IPS-15b (cell line): ENCODE results near the gene SH3RF1.

ENCODE experiments used
- H3K27me3 ChIP-seq: one replicate; pipeline ENCODE4 v1.6.1; 2013; ENCODE audit warnings: low read length; ENCODE audit not compliant: control insufficient read depth, insufficient read depth
- H3K36me3 ChIP-seq: one replicate; pipeline ENCODE4 v1.6.1; 2013; ENCODE audit warnings: low read length; ENCODE audit not compliant: control insufficient read depth, insufficient read depth
- H3K4me1 ChIP-seq: one replicate; pipeline ENCODE4 v1.6.1; 2013; ENCODE audit warnings: mild to moderate bottlenecking, low read length; ENCODE audit not compliant: control insufficient read depth, insufficient read depth
- H3K4me3 ChIP-seq: one replicate; pipeline ENCODE4 v1.5.1; 2013; ENCODE audit warnings: low read depth, low read length
- H3K9ac ChIP-seq: one replicate; pipeline ENCODE4 v1.6.1; 2013; ENCODE audit warnings: low read depth, mild to moderate bottlenecking, low read length
- H3K9me3 ChIP-seq: one replicate; pipeline ENCODE4 v1.6.1; 2013; ENCODE audit warnings: mild to moderate bottlenecking, low read length; ENCODE audit not compliant: control insufficient read depth, insufficient read depth

The SH3RF1 gene

DNA sequence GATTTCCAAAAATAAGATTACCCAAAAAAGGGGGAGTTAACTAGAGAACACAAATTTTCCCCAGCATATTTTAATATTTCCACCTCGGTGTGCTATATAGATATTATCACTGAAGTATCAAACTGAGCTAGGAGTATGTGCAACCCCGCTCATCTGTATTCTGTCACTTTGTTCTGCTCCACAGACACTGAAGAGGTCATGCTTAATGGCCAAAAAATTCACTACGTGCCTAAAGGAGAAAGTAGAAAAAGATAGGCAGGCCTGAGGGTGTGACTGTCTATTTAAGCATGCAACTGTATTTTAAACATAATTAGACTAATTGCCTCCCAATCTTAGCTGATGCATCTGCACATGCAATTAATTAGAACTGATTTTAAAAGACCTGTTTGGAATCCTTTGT lies 24.5 kb downstream of the SH3RF1 start:
- Histone ChIP-seq H3K4me1 (peaks cover 24% of the 10 kb centered on the region), H3K9ac (no peak overlapping the region), H3K27me3 (no peaks in the 10 kb centered on the region), H3K9me3 (no peaks in the 10 kb centered on the region), H3K4me3 (no peak overlapping the region), H3K36me3 (no peaks in the 10 kb centered on the region)

DNA sequence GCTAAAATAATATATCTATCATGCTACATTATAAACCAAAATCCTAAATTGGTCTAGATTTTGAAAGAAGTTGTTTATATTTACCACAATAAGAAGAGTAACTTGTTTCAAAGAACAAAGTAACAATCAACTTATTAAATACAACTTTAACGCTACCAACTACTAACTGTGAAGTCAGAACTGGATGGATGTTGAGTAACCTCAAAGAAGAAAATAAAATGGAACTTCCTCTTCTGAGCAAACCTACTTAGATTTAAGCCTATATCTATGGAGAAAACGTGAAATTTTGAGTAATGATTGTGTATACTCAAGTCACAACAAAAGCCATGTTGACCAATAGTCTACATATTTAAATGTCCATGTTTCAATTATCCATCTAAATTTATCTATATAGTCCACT lies 25.7 kb downstream of the SH3RF1 start:
- H3K36me3 ChIP-seq = no peaks in the 10 kb centered on the region
- H3K9me3 ChIP-seq = no peaks in the 10 kb centered on the region
- no peak overlapping the region for H3K4me3 ChIP-seq
- peaks cover 13% of the 10 kb centered on the region for H3K4me1 ChIP-seq
- H3K27me3 ChIP-seq = no peaks in the 10 kb centered on the region
- H3K9ac ChIP-seq = no peak overlapping the region

DNA sequence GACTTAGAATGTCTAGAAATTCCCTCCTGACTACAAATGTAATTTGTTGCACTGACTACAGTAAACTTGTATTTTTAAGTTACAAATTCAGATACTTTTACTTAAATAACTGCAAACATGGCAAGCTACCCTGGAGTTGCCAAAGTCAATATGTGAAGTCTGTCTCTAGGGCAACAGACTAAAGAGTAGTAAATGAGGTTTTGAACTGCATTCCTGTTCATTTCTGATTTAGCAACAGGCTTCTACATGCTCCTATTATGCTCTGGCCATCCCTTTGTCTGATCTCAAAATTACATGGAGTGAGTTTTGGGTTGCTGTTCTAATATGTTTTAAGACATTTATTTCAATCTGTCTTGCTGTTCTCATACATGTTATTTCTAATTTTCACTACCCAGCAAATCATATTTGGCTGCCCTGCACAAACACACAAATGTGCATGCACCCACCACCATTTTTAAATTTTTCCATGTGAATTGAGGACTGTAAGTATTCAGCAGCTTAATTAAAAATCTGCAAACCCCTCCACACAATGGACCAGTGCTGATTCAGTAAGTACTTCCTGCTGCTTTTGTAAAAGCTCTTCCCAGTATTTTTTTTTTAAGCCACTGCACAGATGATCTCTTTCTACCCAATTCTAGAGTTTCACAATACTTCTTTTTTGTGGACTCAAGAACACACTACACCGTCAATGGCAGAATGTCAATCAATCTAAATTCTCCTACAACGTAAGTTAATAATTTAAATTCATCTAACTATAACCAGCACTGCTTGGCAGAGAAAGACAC lies 26.7 kb downstream of the SH3RF1 start:
- H3K9me3 ChIP-seq = no peaks in the 10 kb centered on the region
- peaks cover 12% of the 10 kb centered on the region for H3K4me1 ChIP-seq
- H3K9ac ChIP-seq = no peak overlapping the region
- H3K4me3 ChIP-seq = no peak overlapping the region
- no peaks in the 10 kb centered on the region for H3K27me3 ChIP-seq
- H3K36me3 ChIP-seq = no peaks in the 10 kb centered on the region

GRCh38 chr4:169241464-169241863 lies 29.3 kb downstream of the SH3RF1 start:
- Histone ChIP-seq H3K27me3 (no peaks in the 10 kb centered on the region), H3K4me1 (peaks cover 12% of the 10 kb centered on the region), H3K36me3 (no peaks in the 10 kb centered on the region), H3K9me3 (no peaks in the 10 kb centered on the region), H3K9ac (no peak overlapping the region), H3K4me3 (no peak overlapping the region)

- Histone ChIP-seq H3K9me3 (no peaks in the 10 kb centered on the region), H3K27me3 (no peaks in the 10 kb centered on the region), H3K4me3 (no peak overlapping the region), H3K4me1 (peaks cover 6% of the 10 kb centered on the region), H3K9ac (no peak overlapping the region), H3K36me3 (no peaks in the 10 kb centered on the region)
These were observed 31.4 kb downstream of the SH3RF1 start for GRCh38 chr4:169239221-169239905.

DNA sequence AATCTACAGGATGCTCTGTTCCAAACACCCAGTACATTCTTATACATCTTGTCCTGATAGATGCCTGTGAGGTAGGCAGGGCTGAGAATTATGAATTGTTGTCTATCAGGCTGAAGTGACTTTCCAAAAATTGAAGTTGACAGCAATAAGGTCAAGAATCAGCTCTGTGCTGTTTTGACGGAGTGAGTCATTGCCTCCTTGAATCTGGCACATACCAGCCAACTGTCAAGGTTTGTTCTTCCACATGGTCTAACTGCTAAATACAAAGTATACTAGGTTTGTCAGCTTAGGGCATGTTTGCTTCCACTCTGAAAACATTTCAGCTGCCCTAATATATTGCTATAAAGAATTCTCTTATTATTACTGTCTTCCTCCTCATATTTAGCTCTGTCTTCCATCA lies 32.3 kb downstream of the SH3RF1 start:
- no peaks in the 10 kb centered on the region for H3K9me3 ChIP-seq
- no peak overlapping the region for H3K4me3 ChIP-seq
- no peaks in the 10 kb centered on the region for H3K36me3 ChIP-seq
- no peak overlapping the region for H3K9ac ChIP-seq
- H3K4me1 ChIP-seq = no peaks in the 10 kb centered on the region
- H3K27me3 ChIP-seq = no peaks in the 10 kb centered on the region

GRCh38 chr4:169236873-169237626 lies 33.7 kb downstream of the SH3RF1 start:
- Histone ChIP-seq H3K9me3 (no peaks in the 10 kb centered on the region), H3K9ac (no peak overlapping the region), H3K4me1 (no peaks in the 10 kb centered on the region), H3K27me3 (no peaks in the 10 kb centered on the region), H3K4me3 (no peak overlapping the region), H3K36me3 (no peaks in the 10 kb centered on the region)

DNA sequence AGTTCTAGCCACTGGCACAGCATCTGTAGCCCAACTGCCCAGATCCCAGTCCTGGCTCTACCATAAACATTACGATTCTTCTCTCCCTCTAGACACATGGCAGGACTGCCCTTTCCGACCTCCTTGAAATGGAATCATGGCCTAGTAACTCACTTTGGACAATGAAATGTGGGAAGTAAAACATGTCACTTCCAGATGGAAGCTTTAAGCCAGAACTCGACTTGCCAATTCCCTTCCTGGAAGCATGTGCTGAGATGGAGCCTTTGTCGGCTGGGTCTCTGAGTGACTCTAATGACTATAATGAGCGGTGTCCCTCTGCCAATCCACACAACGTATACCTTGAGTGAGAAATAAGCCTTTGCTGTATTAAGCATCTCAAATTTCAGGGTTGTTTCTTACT lies 34.7 kb downstream of the SH3RF1 start:
- Histone ChIP-seq H3K36me3 (no peaks in the 10 kb centered on the region), H3K4me1 (no peaks in the 10 kb centered on the region), H3K4me3 (no peak overlapping the region), H3K9ac (no peak overlapping the region), H3K9me3 (no peaks in the 10 kb centered on the region), H3K27me3 (no peaks in the 10 kb centered on the region)

GRCh38 chr4:169234137-169234855 lies 36.5 kb downstream of the SH3RF1 start:
- Histone ChIP-seq H3K36me3 (no peaks in the 10 kb centered on the region), H3K4me3 (no peak overlapping the region), H3K27me3 (no peaks in the 10 kb centered on the region), H3K9ac (no peak overlapping the region), H3K9me3 (no peaks in the 10 kb centered on the region), H3K4me1 (no peaks in the 10 kb centered on the region)

GRCh38 chr4:169233691-169234090 lies 37.1 kb downstream of the SH3RF1 start:
- no peaks in the 10 kb centered on the region for H3K4me1 ChIP-seq
- H3K4me3 ChIP-seq = no peak overlapping the region
- H3K9ac ChIP-seq = no peak overlapping the region
- H3K36me3 ChIP-seq = no peaks in the 10 kb centered on the region
- no peaks in the 10 kb centered on the region for H3K27me3 ChIP-seq
- no peaks in the 10 kb centered on the region for H3K9me3 ChIP-seq

DNA sequence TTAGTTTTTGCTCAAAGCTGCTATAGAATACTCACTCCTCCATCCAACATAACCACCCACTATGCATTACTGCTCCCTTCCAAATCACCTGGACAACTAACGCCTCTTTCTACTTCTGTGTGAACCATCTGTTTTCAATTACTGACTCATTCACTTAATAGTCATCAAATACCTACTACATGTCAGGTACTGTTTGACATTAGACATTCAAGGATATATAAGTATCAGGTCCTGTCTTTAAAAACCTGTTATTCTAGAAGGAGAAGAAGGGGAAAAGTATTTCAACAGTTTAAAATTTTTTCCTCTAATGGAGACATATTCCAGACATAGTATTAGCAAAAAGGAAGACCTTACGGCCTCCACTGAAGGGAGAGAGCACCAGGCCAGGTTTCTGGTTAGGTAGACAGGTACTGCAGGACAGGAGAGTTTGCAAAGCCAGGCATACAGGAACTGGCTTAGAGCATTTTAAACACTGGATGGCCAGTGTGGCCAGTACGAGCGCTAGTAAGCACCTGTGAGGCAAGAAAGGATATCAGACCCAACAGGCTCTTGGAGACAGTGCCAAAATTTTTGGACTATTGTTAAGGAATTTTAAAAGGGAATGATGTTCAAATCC lies 39.0 kb downstream of the SH3RF1 start:
- Histone ChIP-seq H3K9me3 (no peaks in the 10 kb centered on the region), H3K9ac (no peak overlapping the region), H3K27me3 (no peaks in the 10 kb centered on the region), H3K36me3 (no peaks in the 10 kb centered on the region), H3K4me1 (no peaks in the 10 kb centered on the region), H3K4me3 (no peak overlapping the region)
